OCI-LY1 (cell line): ENCODE data around the gene HEXD.

Source experiments
- H2AFZ ChIP-seq: fragments of 200-600 bp; sonication (generic), shearing (Covaris generic); 2 replicates; pipeline ENCODE4 v1.6.0; 2014; ENCODE audit warnings: antibody characterized with exemption, mild to moderate bottlenecking, low read length
- H3F3A ChIP-seq: fragments of 200-600 bp; sonication (generic), shearing (Covaris generic); 2 replicates; pipeline ENCODE4 v1.6.0; 2014; ENCODE audit warnings: mild to moderate bottlenecking, antibody characterized with exemption, low read length, moderate library complexity; ENCODE audit not compliant: insufficient read depth
- H3K27ac ChIP-seq: fragments of 200-600 bp; sonication (generic); 2 replicates; pipeline ENCODE4 v1.5.1; 2014; ENCODE audit warnings: low read length, mixed run types, mild to moderate bottlenecking, low read depth; ENCODE audit not compliant: poor library complexity, severe bottlenecking
- H3K27me3 ChIP-seq: fragments of 200-600 bp; sonication (generic); 2 replicates; pipeline ENCODE4 v1.6.0; 2014; ENCODE audit warnings: antibody characterized with exemption, mild to moderate bottlenecking, low read length, moderate library complexity; ENCODE audit not compliant: insufficient read depth
- H3K36me3 ChIP-seq: fragments of 200-600 bp; sonication (generic); 2 replicates; pipeline ENCODE4 v1.6.1; 2014; ENCODE audit warnings: mild to moderate bottlenecking, antibody characterized with exemption, low read length, moderate library complexity, mixed read lengths; ENCODE audit not compliant: insufficient read depth
- H3K4me1 ChIP-seq: fragments of 200-600 bp; sonication (generic); 2 replicates; pipeline ENCODE4 v1.5.1; 2014; ENCODE audit warnings: mild to moderate bottlenecking, low read length, moderate library complexity; ENCODE audit not compliant: insufficient read depth, severe bottlenecking
- H3K4me2 ChIP-seq: fragments of 200-600 bp; sonication (generic), shearing (Covaris generic); 2 replicates; pipeline ENCODE4 v1.6.1; 2014; ENCODE audit warnings: low read length
- H3K4me3 ChIP-seq: fragments of 200-600 bp; sonication (generic); 2 replicates; pipeline ENCODE4 v1.5.1; 2014; ENCODE audit warnings: low read length, low read depth, mild to moderate bottlenecking, mixed read lengths; ENCODE audit not compliant: poor library complexity, severe bottlenecking
- H3K79me2 ChIP-seq: fragments of 200-600 bp; shearing (Covaris generic); 2 replicates; pipeline ENCODE4 v1.6.1; 2016; ENCODE audit warnings: mixed run types, low read length, mixed read lengths; ENCODE audit not compliant: insufficient read depth
- H3K9ac ChIP-seq: fragments of 200-600 bp; sonication (generic), shearing (Covaris generic); 2 replicates; pipeline ENCODE4 v1.6.1; 2014; ENCODE audit warnings: mild to moderate bottlenecking, low read length, mixed read lengths
- H3K9me2 ChIP-seq: fragments of 200-600 bp; sonication (generic), shearing (Covaris generic); 2 replicates; pipeline ENCODE4 v1.6.1; 2014; ENCODE audit warnings: low read depth, mild to moderate bottlenecking, low read length, mixed read lengths
- H3K9me3 ChIP-seq: fragments of 200-600 bp; shearing (Covaris generic); 2 replicates; pipeline ENCODE4 v1.6.1; 2014; ENCODE audit warnings: low read length, mixed read lengths
- H4K20me1 ChIP-seq: fragments of 200-600 bp; sonication (generic), shearing (Covaris generic); 2 replicates; pipeline ENCODE4 v1.6.0; 2016; ENCODE audit warnings: mild to moderate bottlenecking, low read length; ENCODE audit not compliant: insufficient read depth
- EZH2 ChIP-seq: fragments of 200-600 bp; sonication (generic), shearing (Covaris generic); IDR thresholded peaks from 2 replicates; pipeline ENCODE4 v1.8.0; 2017; ENCODE audit warnings: borderline replicate concordance, mixed run types, mild to moderate bottlenecking, antibody characterized with exemption, low read length, moderate library complexity, mixed read lengths
- TF ChIP-seq, protein P1 (sequence below): fragments of 200-600 bp; sonication (generic), shearing (Covaris generic); IDR thresholded peaks from 2 replicates; pipeline ENCODE4 v1.5.1; 2017; ENCODE audit warnings: mild to moderate bottlenecking, antibody characterized with exemption, low read length, moderate library complexity, mixed read lengths

The HEXD gene

DNA sequence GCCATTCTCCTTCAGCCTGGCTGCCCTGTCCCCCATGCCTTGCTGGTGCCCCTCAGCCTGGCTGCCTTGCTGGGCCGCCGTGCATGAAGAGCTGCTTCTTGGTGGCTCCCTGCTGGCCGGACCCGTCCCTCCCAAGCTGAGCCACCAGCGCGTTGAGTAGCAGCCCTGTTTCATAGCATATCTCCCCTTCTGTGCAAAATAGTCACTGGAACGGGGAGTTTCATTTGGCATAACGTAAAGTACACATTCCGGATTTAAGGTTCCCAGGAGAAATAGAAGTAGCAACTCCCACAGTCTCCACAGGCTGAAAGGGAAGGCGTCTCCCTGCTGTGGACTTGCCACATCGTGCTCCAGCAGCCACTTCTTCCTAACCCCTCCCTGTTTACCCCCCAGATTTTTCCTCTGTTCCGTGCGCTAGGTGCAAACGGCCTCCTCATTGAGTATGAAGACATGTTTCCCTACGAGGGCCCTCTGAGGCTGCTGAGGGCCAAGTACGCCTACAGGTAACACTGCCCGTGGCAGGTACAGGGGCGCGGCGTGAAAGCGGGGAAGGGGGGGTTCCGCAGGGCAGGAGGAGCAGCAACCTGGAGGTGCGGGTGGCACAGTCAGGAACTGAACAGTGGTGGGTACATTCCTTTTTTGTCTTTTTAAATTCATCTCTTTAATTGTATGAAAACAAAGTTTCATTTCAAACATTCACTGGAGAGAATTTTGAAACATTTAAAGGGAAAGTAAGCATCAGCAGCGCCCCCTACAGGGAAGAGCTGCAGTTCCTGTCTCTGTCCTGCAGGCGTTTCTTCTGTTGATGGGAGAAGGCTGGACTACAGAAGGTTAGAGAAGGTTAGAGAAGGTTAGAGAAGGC, 6.1 kb downstream of the HEXD start:
- Histone ChIP-seq H3K9me2 (no peaks in the 10 kb centered on the region), H3K9me3 (no peaks in the 10 kb centered on the region), H4K20me1 (no peaks in the 10 kb centered on the region), H3K4me3 (no peak overlapping the region), H3K36me3 (peaks cover 7% of the 10 kb centered on the region; the same call in 1 of the 2 replicates), H3K4me2 (no peak overlapping the region), H2AFZ (no peak overlapping the region), H3K79me2 (no peaks in the 10 kb centered on the region), H3K27ac (no peak overlapping the region), H3K4me1 (peaks cover 14% of the 10 kb centered on the region), H3K27me3 (no peaks in the 10 kb centered on the region), H3K9ac (no peak overlapping the region), H3F3A (no peaks in the 10 kb centered on the region)
- no peak for TF ChIP-seq EZH2
- TF ChIP-seq, protein P1, sequence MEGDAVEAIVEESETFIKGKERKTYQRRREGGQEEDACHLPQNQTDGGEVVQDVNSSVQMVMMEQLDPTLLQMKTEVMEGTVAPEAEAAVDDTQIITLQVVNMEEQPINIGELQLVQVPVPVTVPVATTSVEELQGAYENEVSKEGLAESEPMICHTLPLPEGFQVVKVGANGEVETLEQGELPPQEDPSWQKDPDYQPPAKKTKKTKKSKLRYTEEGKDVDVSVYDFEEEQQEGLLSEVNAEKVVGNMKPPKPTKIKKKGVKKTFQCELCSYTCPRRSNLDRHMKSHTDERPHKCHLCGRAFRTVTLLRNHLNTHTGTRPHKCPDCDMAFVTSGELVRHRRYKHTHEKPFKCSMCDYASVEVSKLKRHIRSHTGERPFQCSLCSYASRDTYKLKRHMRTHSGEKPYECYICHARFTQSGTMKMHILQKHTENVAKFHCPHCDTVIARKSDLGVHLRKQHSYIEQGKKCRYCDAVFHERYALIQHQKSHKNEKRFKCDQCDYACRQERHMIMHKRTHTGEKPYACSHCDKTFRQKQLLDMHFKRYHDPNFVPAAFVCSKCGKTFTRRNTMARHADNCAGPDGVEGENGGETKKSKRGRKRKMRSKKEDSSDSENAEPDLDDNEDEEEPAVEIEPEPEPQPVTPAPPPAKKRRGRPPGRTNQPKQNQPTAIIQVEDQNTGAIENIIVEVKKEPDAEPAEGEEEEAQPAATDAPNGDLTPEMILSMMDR = peak; percentile 97

DNA sequence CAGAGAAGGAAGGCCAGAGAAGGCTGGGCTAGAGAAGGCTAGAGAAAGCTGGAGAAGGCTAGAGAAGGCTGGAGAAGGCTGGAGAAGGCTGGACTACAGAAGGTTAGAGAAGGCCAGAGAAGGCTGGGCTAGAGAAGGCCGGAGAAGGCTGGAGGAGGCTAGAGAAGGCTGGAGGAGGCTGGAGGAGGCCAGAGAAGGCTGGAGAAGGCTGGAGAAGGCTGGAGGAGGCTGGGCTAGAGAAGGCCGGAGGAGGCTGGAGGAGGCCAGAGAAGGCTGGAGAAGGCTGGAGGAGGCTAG, 6.7 kb downstream of the HEXD start:
- Histone ChIP-seq H3K4me3 (no peak overlapping the region), H3K36me3 (peaks cover 7% of the 10 kb centered on the region; the same call in 1 of the 2 replicates), H3F3A (no peaks in the 10 kb centered on the region), H3K27ac (no peak overlapping the region), H3K9me2 (no peaks in the 10 kb centered on the region), H4K20me1 (no peaks in the 10 kb centered on the region), H3K9me3 (no peaks in the 10 kb centered on the region), H2AFZ (no peak overlapping the region), H3K9ac (no peak overlapping the region), H3K4me2 (no peak overlapping the region), H3K27me3 (no peaks in the 10 kb centered on the region), H3K4me1 (peaks cover 14% of the 10 kb centered on the region), H3K79me2 (no peaks in the 10 kb centered on the region)
- TF ChIP-seq, protein P1 = no peak
- TF ChIP-seq EZH2 = no peak

DNA sequence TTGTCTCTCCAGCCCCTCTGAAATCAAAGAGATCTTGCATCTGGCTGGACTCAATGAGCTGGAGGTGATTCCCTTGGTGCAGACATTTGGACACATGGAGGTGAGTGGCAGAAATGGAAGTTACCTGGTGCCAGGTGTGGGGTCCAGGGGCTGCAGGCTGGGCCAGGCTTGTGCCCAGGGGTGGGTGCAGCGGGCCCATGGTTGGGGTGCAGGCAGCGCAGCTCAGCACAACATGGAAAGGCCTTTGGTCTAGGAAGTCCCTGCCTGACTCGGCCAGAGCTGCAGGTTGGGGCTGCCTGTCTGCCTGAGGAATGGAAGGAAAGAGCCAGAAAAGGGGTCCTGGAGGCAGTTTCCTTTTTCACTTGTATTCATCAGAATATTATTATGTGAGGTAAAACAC, 10.4 kb downstream of the HEXD start:
- H3K27me3 ChIP-seq = no peaks in the 10 kb centered on the region
- H3K27ac ChIP-seq = no peak overlapping the region
- no peak overlapping the region for H3K9ac ChIP-seq
- no peaks in the 10 kb centered on the region for H3K9me2 ChIP-seq
- no peaks in the 10 kb centered on the region for H3K79me2 ChIP-seq
- H2AFZ ChIP-seq = no peak overlapping the region
- H3K36me3 ChIP-seq = no peaks in the 10 kb centered on the region
- H3K4me2 ChIP-seq = no peak overlapping the region
- TF ChIP-seq, protein P1 = no peak
- no peak for TF ChIP-seq EZH2
- H3F3A ChIP-seq = 0 out of 2 replicates have a peak, but pooled peaks cover 5% of the 10 kb centered on the region
- H3K4me1 ChIP-seq = peaks cover 13% of the 10 kb centered on the region
- no peaks in the 10 kb centered on the region for H3K9me3 ChIP-seq
- H3K4me3 ChIP-seq = no peak overlapping the region
- H4K20me1 ChIP-seq = no peaks in the 10 kb centered on the region
